Measurements from ENCODE around the gene CFAP20DC.
"Not testable (repeated sequence)": the region's sequence is repeated elsewhere in the genome, so short reads cannot be mapped to it uniquely, and the experiment has no call there.

The CFAP20DC gene

DNA sequence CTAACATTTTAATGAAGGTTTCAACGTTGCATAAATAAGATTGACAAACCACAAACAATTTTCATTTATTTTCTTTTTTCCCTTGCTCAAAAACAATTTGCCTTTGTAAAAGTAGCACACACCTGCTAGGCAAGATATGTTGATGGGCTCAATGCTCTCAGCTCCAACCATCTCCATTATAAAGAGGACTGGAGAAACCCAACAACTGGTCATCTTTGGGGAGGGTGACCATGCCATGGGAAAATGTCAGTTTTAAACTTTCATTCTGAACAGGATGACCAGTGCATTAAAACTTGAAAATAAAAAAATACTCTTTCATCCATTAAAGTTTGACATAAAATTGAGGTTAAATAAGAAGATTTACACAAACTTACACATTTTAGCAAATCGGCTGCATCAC, 183.7 kb downstream of the CFAP20DC start:
- no peak for DNase-seq (ENCODE audit: low read depth)

DNA sequence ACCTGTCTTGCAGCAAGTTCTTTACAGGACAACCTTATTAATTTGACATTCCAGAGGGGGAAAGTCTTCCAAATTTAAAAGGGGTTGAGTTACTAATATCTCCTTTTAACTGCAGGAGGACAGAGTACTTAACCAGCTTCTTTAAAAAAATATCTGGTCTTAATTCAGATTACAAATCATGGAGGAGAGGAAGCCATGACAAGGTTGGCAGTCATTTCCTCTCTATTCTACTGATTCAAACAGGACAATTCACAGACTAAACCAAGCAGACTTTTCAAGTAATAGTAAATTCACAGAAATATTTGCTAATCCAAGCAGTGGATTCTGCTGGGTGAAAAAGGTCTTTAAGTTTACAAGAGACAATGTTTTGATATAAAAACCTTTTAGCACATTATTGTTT, 185.3 kb downstream of the CFAP20DC start:
- no peak for DNase-seq (ENCODE audit: low read depth)

DNA sequence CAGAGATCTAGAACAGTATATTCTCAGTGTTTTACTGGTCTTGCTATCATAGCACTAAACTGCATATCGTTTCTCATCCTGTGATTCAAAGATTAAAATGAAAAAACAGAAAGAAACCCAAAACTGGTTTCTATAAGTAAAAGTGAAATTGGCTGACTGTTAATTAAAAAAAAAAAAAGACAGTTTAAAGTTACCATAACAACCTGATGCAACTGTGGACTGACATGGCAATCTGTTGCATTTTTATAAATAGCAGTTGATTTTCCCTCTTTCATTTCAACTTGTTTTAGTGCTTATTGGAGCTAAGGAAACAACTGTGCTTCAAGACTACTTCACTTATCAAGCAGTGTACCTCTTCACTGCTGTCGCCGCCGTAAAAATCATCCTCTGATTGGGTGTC, 186.6 kb downstream of the CFAP20DC start:
- no peak for DNase-seq (ENCODE audit: low read depth)

DNA sequence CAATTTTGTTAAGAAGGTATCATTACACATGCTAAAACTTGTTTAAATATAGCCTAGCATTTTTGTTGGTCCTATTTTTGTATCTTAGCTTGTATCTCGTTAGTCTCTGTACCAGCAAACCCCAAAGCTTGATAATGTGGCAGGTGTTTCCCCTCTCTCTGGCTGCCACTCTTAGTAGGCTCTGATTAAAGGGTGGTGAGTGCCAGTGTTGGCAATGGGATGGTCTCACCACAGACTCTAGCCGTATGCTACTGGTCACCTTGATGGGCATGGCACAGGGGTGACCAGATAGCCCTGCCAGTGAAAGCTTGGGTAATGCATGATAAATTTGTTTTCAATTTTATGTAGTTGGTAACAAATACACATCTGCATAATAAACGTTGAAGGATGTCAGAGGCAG, 188.3 kb downstream of the CFAP20DC start:
- DNase-seq (ENCODE audit: low read depth): no peak

DNA sequence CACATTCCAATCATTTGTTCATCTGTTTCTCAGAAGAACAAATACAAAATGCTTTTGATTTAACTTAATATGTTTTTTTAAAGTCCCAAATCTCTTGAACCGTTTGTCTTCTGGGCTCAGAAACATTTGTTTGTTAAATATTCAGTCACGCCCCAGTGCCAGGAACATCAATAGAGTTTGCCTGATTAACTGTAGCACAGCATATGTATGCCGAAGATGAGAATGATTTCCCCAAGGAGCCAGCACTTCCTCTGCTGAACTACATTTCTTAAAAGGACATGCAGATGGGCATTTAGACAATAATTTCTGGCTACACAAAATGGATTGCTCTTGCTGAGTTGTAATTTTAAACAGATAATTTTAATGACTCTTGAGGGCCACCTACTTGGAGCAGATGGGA, 191.7 kb downstream of the CFAP20DC start:
- DNase-seq (ENCODE audit: low read depth): no peak

DNA sequence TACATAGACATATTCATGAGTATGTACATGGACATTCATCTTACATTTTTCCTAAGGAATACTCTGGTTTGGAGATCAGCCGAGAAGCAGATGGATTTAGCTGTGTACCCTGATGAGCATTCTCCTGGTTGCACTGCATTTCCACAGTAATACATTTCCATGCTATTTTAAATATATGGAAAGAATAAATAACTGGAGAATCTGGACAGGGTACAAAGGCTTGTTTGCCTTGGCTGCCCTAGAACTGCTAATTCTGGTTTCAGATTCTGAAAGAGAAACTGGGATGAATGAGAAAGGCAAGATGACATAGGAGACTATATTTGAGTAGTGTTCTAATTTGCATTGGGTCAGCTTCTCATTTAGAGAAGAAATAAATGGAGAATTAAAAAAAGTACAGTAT, 192.4 kb downstream of the CFAP20DC start:
- DNase-seq (ENCODE audit: low read depth): no peak

DNA sequence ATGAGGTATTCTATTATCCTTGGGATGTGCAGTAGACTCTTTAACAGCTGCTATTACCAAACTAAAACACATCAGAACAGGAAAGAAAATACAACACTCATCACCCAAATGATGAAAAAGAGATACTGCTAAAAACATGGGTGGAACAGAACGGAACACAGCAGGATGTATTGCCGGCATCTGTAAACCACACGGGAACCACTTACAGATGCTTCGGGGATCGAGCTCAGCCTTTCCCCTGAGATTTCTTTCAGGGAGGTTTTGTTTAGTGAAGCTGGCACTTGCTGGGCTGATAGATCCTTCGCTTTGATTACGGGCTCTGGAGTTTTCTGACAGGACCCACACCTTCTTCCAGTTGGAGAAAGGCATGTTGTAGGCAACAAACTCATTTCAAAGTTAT, 201.0 kb downstream of the CFAP20DC start:
- no peak for DNase-seq (ENCODE audit: low read depth)

DNA sequence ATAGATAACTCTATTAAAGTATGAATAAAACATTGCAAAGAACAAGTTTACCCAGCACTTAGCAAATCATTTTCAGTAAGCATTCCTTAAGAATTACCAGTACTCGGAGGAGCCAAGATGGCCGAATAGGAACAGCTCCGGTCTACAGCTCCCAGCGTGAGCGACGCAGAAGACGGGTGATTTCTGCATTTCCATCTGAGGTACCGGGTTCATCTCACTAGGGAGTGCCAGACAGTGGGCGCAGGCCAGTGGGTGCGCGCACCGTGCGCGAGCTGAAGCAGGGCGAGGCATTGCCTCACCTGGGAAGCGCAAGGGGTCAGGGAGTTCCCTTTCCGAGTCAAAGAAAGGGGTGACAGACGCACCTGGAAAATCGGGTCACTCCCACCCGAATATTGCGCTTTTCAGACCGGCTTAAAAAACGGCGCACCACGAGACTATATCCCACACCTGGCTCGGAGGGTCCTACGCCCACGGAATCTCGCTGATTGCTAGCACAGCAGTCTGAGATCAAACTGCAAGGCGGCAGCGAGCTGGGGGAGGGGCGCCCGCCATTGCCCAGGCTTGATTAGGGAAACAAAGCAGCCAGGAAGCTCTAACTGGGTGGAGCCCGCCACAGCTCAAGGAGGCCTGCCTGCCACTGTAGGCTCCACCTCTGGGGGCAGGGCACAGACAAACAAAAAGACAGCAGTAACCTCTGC, 207.6 kb downstream of the CFAP20DC start:
- DNase-seq (ENCODE audit: low read depth): not testable (repeated sequence)

DNA sequence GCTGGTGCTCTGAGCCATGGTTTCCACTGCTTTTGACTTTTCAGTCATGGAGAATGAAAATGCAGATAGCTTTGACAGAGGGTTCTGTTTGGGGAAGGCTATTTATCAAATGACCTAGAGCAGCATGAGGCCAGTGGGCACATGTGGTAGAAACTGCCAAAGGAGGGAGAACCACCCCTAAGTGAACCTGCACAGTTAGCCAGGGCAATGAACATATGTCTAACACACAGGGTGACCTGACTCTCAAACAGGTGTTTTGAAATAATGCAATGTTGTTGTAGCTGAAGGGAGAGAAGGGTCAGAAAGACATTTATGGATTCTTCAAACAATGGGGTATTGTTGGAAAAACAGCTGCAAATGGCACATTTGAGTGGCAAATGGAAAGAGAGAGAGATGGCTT, 208.9 kb downstream of the CFAP20DC start:
- no peak for DNase-seq (ENCODE audit: low read depth)

DNA sequence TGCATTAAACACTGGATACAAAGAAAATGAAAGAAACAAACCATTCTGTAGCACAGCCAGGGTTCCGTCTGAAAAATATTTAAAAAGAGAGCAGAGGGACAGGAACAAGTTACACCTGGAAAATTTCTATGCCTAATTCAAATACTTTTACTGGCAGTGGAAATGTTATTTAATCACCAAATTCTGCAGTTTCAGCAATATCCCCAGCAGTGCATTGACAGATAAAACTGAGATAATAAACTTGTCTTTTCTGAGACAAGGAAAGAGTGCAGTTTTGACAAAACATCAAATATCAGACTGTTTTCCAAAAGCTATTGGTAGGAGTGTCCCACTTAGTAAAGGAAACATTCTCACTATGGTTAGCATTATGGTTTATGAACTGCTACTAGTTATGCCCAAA, 209.9 kb downstream of the CFAP20DC start:
- DNase-seq (ENCODE audit: low read depth): no peak

DNA sequence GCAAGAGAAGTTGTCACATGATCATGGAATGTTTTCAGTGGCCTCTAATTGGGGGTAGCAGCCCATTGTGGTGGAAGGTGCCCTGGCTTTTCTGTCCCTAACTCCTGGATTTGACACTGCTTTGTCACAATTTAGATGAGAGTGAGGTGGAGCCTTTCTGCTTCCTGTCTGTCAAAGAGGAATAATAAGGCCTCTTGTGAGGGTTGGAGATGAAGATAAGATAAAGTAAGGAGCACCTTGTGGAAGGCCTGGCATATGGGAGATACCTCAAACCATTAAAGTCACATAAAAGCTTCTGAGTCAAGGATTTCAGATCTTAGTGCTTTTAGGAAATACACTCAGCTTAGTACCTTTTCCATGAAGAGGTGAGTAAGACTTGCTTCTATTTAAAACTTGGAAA, 210.6 kb downstream of the CFAP20DC start:
- no peak for DNase-seq (ENCODE audit: low read depth)

DNA sequence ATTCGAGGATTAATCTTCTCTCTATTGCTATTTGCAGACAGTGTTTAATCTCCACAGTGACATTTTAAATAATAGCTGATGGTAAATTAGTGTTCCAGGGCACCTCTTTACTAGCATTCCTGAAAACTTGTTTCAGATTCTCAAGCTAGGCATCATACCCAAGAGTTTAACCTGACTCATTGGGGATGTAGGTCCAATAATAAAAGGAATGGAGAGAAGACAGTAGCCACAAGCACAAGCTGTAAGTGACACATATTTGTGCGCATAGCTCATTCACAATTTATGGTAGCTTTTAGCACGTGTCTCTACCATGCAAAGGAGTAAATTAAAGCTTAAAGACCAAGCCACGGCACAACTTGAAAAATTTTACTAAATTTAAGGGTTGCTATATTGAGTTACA, 212.0 kb downstream of the CFAP20DC start:
- no peak for DNase-seq (ENCODE audit: low read depth)

DNA sequence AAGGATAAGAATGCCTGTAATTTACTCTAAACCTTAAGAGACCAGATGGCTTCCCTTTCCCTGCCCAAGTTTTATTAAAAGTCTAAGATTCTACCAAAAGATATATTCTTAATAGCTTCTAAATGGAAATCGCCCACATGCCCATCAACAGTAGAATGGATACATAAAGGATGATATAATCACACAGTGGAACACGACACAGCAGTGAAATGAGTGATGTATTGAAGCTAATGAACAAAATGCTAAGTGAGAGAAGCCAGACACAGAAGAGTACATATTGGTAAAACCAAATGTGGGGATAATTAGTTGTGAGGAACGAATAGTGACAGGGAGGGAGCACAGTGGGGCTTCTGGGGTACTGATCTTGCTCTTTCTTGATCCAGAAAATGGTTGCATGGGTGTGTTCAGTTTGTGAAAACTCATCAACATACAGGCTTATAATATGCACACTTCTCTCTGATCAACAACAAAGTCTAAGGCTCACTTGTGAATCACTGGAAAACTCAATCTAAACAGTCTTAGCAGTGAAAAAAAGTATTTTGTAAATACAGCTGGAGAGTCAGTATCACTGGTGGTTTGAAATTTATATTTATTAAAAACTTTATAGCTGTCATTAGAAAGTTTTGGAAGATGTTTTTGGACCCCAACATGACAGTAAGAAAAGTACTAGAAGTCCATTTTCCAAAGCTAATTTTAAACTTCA, 212.5 kb downstream of the CFAP20DC start:
- no peak for DNase-seq (ENCODE audit: low read depth)

DNA sequence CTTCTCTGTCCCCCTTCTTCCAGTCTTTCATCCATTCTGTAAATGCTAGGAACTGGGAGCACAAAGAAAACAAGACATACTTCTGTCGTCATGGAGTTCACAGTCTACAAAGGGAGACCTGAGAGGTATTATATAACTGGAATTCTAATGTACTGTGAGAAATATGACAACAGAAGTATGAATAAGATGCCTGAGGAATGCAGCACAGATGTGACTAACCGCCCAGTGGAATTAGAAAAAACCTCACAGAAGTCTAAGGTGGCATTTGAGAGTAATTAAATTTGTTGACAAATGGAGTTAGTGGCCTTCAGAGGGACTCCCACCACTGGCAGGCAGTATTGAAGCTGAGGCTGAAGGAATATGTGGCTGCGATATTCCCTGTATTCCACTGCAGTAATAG, 214.7 kb downstream of the CFAP20DC start:
- DNase-seq (ENCODE audit: low read depth): no peak

DNA sequence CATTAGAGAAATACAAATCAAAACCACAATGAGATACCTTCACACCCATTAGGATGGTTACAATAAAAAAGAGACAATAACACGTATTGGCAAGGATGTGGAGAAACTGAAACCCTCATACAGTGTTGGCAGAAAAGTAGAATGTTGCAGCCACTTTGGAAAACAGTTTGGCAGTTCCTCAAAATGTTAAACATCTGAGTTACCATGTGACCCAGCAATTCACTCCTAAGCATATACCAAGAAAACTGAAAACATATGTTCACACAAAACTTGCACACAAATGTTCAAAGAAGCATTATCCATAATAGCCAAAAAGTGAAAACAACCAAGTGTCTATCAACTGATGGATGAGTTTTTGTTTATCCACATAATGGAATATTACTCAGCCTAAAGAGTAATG, 216.3 kb downstream of the CFAP20DC start:
- no peak for DNase-seq (ENCODE audit: low read depth)

DNA sequence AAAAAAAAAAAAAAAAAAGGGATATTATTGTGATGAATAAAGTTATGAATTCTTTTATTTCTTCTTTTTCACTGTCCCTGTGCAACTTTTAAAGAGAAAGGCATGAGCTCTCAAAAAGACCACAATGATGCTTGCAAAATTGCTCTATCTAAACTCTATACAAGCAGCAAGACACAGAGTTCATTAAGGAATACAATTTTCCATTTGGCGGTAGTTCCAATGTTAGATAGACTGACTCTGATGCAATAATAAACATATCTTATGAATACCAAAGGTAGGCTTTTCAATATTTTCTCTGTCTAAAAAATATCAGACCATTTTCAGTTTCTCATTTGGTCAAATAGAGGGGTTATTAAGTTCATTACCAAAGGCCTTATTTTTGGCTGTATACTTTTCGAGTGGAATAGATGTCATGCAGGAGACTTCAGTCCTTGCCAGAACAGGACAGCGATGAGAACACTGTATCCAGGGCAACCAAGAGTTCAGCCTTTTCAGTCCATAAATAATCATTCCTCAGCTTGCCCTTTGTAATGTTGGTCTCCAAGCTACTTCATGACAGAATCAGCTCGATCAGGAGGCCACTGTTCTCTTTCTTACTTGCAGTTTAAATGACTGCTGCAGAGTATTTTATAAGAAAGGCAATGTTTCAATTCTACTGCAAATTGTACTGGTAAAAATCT, 220.4 kb downstream of the CFAP20DC start:
- DNase-seq (ENCODE audit: low read depth): no peak

DNA sequence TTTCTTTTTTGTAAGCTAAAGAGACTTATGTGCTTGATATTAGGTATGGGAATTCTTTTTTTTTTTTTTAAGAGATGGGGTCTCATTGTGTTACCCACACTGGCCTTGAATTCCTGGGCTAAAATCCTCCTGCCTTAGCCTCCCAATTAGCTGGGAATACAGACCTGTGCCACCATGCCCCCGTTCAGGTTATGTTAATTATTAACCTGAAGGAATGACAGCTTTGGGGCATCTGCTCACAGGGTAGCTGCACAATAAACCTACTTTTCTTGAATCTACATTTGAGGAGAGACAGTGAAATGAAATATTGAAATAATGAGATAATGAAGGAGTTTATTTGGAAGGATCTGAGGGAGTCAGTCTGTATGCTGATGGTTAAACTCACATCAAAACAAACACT, 225.0 kb downstream of the CFAP20DC start:
- no peak for DNase-seq (ENCODE audit: low read depth)

DNA sequence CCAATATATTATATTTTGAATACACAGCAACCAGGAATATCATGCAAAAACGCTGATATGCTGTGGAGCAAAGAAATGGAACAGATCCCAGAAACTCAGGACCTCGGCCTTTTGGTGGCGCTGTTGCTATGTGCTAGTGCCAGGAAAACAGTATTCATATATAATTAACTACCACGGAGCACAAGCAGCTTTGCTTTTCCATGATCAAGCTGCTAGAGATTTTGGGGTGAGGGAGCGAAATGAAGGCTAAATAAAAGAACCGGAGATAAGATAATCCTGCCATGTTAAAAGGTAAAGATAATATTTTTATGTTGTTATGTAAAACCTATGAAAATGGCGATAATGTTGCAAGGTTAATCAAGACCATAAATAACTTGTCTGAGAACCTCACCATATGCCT, 225.5 kb downstream of the CFAP20DC start:
- DNase-seq (ENCODE audit: low read depth): no peak

DNA sequence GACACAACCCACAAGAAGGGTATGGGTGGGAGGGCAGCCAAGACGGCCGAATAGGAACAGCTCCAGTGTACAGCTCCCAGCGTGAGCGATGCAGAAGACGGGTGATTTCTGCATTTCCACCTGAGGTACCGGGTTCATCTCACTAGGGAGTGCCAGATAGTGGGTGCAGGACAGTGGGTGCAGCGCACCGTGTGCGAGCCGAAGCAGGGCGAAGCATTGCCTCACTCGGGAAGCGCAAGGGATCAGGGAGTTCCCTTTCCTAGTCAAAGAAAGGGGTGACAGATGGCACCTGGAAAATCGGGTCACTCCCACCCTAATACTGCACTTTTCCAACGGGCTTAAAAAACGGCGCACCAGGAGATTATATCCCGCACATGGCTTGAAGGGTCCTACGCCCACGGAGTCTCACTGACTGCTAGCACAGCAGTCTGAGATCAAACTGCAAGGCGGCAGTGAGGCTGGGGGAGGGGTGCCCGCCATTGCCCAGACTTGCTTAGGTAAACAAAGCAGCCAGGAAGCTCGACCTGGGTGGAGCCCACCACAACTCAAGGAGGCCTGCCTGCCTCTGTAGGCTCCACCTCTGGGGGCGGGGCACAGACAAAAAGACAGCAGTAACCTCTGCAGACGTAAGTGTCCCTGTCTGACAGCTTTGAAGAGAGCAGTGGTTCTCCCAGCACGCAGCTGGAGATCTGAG, 243.1 kb downstream of the CFAP20DC start:
- not testable (repeated sequence) for DNase-seq (ENCODE audit: low read depth)

DNA sequence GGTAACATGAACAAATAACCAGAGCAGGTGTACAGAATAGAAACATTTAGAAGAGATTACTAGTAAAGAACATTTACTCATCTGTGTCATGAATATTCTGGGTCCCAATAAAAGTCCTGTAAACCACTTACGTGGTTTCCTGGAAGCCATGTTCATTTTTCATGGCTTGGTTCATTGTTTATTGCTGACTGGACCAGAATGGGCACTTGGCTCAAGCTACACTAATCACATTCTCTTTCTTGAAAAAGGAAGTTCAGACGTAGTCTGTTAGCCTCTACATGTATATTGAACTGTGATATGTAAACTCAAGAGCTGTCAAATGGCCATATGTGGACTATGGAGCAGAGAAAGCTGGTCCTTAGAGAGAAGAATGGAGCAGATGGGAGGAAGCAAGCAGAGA, 244.9 kb downstream of the CFAP20DC start:
- no peak for DNase-seq (ENCODE audit: low read depth)

DNA sequence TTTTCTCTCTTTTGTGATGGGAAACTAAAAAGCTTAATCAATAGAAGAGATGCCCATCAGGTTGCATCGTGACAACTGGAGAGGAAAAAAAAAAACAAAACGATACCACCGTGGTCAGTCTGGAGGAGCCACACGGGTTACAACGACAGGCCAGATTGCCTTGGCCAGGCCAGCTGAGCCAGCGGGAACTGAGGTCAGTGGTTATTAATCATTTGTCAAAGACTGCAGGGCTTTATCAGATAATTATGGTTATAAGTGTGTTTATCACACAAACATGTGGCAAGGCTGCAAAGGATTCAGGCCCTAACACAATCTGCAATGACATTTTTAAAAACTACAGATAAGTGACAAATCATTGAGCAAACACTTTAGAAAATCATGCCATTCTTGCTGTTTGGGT, 248.3 kb downstream of the CFAP20DC start:
- no peak for DNase-seq (ENCODE audit: low read depth)

DNA sequence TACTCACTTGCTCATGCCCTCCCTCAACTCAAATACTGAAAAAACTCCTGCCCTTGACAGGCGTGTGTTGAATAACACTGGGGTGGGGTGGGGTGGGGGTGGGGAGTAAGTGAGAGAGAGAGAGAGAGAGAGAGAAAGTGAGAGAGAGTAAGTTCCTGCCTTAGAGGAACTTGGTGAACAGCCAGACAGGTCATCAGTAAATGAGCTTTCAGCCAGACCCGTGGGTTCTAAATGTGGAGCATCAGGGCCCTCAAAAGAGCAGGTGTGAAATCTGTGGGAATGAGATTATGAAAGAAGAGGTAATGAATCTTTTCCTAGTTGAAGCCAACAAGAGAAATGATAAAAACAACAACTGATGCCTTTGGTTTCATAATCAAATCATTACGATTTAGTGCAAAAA, 248.9 kb downstream of the CFAP20DC start:
- no peak for DNase-seq (ENCODE audit: low read depth)

DNA sequence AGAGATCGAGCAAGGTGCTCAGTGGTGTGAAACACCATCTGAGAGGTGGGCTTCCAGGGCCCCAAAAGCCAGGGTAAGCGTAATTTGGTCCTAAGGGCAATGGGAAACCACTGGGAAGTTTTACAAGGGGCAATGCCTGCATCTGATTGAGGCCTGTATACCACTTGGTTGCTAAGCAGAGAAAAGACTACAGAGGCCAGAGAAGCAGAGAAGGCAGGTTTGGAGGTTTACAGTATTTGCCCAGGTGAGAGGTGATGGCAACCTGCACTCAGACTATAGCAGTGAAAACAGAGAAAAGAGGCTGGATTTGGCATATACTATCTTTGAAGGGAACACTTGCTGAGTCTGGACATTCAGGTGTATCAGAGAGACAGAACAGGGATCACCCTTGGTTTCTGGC, 249.8 kb downstream of the CFAP20DC start:
- no peak for DNase-seq (ENCODE audit: low read depth)

Measured in T-helper 22 cell (primary cell).